NOMO-1 treated with dmso at 0.1 percent for 144 hours (cell line): ENCODE data around the gene IL17C.

ENCODE experiments used
- DNase-seq: peaks from one replicate; lab custom pipeline; 2025; ENCODE audit not compliant: unreplicated experiment; lab: John Stamatoyannopoulos, UW

Gene IL17C, protein sequence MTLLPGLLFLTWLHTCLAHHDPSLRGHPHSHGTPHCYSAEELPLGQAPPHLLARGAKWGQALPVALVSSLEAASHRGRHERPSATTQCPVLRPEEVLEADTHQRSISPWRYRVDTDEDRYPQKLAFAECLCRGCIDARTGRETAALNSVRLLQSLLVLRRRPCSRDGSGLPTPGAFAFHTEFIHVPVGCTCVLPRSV

GRCh38 chr16:88638323-88639230, at the start of gene IL17C:
Gene IL17C (plus strand): TSS chr16:88638572. CDS start chr16:88638642, 70 bp downstream.
- DNase-seq: no peak

DNA sequence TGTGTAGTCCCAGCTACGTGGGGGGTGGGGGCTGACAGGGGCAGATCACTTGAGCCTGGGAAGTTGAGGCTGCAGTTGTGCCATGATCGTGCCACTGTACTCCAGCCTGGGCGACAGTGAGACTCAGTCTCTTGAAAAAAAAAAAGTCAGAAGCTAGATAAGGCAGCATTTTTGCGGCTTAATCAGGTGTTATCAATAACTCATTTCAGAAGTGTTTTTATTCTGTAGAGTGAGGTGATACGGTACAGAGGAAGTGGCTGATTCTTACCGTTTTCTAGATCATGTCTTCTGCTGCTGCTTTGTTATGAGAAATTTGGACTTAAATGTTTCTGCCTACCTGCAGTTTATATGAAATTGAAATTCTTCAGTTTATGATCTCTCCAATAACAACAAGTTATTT, 49.6 kb upstream of the IL17C start:
- DNase-seq: no peak

- no peak for DNase-seq
These were observed 48.9 kb upstream of the IL17C start for GRCh38 chr16:88589441-88589840.

DNA sequence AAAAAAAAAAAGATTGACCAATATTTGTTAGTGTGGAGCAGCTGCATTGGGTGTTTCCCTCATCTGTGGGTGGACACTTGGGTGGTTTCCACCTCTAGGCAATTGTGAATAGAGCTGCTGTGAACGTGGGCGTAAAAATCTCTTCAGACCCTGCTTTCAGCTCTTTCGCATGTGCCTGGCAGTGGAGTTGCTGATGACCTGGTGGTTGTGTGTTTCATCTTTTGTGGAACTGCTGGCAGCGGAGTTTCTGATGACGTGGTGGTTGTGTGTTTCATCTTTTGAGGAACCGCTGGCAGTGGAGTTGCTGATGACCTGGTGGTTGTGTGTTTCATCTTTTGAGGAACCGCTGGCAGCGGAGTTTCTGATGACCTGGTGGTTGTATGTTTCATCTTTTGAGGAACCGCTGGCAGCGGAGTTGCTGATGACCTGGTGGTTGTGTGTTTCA, 46.8 kb upstream of the IL17C start:
- DNase-seq: peak; percentile 52

DNA sequence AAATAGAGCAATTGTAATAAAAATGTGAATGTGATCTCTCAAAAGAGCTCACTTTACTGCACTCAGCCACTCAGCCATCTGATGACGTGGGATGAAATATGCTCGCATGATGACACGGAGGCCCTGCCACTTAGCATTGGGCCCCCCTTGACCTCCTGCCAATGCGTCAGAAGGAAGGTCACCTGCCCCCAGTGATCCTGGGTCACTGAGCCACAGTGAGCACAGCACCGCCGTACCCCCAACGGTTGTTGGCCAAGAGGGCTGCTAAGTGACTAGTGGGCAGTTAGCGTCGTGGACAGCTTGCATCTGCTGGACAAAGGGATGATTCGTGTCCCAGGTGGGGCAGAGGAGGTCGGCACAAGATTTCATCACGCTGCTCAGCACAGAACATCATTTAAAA, 45.3 kb upstream of the IL17C start:
- no peak for DNase-seq

DNA sequence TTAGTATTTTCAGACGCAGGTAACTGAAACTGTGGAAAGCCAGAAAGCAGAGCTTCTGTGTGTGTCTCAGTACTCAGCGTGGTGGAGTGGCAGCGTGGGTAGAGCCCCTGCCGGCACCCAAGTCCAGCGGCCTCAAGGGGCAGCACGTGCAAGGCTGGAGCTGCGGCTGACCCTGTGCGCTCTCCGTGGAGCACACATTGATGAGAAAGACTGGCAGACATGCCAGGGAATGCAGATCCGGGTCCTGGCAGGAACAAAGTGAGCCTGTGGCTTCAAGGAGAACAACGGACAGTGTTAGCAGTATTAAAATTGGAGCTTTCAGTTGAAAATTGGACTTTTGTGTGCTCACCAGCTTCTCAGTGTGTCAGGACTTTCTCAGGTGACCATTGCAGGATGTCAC, 44.9 kb upstream of the IL17C start:
- DNase-seq: no peak

DNA sequence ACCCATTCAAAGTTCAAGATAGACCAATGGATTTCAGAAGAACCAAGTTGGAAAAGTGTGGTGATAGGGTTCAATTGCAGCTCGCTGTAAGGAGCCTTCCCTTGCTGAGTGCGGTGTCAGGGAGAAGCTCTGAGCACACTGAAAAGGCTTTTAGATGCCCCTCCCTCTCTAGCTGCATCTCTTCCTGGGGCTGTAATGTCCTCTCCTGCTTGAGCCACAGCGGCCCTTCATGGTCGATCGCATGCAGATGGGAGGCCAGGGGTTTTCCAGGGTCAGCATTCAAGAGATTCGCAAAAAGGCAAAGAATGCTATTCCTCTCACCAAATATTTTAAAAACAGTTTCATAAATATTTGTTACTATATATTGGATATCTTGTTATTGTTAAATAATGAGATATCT, 44.5 kb upstream of the IL17C start:
- DNase-seq: no peak

- DNase-seq: no peak
These were observed 43.3 kb upstream of the IL17C start for GRCh38 chr16:88595101-88595500.

DNA sequence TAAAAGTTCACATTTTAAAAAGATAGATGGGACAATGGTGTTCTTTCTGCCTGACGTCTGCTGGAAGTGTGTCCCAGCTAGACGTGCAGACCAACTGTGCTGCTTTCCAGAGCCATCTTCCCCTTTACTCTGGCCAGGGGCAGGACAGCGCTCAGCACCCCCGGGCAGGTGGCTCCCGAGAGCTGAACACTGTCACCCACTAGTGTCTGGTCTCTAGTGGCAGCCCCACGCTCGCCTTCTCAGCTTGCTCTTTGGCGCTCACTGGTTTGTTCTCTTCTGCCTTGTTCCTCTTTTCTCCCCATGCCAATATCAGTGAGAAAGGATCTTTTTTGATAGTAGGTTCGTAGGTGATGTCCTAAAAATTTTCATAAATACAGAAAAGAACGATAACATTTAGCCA, 42.5 kb upstream of the IL17C start:
- DNase-seq: no peak

DNA sequence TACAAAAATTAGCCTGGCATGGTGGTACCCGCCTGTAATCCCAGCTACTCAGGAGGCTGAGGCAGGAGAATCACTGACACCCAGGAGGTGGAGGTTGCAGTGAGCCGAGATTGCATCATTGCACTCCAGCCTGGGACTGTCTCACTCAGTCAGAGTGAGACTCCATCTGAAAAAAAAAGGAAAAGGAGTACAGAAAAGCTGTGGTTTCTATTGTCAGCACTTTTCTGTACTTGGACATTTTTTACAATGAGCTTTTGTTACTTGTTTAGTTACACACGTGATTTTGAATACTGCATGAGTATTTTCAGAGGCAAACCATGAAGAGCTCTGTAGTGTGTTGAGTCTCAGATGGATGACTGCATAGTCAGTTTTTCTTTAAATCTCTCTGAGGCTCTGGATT, 41.9 kb upstream of the IL17C start:
- no peak for DNase-seq

GRCh38 chr16:88597856-88598491, 40.4 kb upstream of the IL17C start:
- DNase-seq: no peak

DNA sequence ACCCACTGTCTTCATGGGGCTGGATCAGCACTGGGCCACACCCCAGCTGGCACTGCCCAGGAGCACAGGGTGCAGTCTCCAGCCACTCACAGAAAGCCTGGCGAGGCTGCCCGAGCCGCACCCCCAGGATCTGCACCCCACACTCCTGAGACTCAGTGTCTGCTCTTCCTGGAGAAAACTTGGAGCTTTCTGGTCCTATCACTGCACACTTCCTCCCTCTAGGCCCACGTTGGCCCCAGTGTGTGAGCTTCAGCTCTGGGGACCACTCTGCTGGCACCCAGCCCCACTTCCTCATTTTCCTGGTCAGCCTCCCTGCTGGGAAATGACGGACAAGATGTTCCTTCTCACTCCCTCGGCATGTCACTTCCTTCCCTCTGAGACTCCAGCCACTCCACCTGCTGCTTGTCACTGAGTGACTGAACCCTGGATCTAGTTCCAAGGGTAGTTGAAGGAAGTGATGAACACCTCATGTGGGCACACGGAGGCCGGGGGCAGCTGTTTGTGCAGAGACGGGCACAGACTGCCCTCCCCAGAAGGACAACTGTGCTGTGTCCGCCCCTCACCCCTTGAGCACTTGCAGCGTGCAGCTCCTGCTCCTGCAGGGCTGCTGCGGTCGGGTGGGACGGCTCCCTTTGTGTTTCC, 39.2 kb upstream of the IL17C start:
- no peak for DNase-seq

- no peak for DNase-seq
These were observed 38.4 kb upstream of the IL17C start for GRCh38 chr16:88599825-88600538.

DNA sequence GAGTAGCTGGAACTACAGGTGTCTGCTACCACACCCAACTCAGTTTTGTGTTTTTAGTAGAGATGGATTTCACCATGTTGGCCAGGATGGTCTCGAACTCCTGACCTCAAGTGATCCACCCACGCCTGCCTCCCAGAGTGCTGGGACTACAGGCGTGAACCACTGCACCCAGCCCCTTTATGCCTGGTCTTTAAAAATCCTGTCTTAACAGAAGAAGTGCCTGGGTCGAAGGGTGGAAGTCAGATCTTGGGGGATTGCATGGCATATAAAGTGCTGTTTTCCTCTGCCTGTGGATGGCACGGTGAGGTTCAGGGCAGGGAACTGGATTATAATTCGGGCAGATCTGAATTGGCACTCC, 37.9 kb upstream of the IL17C start:
- DNase-seq: no peak

DNA sequence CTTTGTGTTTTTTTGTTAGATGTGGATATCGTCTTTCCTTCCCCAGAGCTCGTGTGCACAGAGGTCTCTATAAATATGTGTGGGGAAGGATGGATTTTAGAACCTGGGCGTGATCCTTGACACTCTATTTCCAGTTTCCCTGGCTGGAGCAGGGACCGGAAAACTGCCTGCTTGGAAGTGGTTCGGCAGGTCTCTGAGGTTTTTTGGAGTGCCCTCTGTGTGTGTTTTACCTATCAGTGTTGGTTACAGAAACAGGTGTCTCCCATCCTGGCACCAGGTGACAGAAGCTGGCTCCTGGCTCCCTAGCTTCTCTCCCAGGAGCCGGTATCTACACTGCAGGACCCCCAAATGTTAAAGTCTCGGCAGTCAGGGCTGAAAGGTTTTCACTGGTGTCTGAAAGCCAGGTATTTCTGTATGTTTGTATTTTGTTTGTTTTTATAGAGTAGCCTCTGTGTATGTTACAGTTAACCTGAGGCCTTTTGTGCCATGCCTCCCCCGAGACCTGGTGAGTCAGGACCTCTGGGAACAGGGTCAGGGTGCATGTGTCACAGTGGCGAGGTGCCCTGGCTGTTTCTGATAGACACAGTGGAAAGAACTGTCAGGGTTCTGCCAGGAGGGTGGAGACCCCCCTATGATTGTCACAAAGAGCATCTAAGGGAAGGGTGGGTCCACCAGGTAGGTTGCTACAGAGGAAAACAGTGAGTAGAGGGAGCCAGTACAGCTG, 36.9 kb upstream of the IL17C start:
- DNase-seq: no peak

GRCh38 chr16:88602091-88602490, 36.3 kb upstream of the IL17C start:
- DNase-seq: no peak

- no peak for DNase-seq
These were observed 32.9 kb upstream of the IL17C start for GRCh38 chr16:88605186-88606147.

DNA sequence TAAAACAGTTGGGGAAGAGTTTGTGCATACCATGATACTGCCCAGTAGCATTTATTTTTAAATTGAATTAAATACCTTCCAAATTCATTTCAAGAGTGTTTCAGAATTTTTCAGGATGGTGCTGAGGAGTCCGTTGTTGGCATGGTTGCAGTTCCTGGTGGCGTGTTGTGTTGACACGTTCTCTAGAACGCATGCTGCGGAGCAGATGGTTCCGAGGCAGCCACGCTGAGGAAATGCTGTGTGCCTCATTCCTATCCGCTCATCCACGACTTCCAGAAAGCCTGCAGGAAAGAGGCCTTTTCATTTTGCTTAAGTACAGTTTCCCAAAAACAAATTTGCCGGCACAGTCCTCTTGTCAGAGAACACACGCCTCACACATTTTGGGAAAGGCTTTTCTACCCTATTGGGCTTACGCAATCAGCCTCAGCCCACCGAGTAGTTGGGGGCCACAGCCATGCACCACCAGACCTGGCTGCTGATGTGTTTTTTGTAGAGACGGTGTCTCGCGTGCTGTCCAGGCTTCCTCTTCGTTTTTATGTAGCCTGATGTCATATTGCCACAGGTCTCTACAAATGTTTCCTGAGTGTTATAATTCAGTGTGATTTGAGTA, 32.1 kb upstream of the IL17C start:
- no peak for DNase-seq

- DNase-seq: no peak
These were observed 30.3 kb upstream of the IL17C start for GRCh38 chr16:88608076-88608475.
